Measurements from ENCODE around the gene KHK. TPM values are rescaled to one million over a fixed set of nuclear protein-coding genes. Genes with fewer than 3 reads are reported as not detected.

Gene KHK
- total RNA-seq, 1 donor from 2014 or later: 5.3 TPM

DNA sequence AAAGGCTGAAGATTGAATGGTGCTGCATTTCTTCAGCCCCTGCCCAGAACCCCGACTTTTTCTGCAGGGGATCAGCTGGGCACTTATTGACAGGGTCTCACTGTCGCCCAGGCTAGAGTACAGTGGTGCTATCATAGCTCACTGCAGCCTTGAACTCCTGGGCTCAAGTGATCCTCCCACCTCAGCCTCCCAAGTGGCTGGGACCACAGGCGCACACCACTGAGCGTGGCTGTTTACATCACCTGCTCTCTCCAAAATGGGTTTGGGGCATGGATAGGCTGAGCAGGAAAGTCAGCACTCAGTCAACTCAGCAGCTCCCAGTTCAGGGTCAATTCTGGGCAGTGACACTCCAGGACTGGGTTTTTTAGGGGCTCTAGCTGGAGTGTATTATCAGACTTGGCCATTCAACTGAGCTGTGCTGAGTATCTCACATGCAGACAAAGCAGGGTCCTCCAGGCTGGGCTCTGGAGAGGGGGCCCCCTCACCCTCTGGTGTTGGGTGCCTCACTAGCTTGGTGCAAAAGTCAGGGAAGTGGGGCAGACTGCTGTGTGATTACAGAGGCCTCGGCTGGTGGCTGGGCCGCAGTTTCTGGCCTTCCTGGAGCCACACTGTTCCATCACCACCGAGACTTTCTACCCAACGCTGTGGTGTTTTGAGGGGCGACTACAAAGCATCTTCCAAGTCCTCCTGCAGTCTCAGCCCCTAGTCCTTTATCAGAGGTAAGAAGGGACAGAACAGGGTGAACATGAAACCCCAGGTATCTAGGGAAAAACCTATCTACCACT is 41.5 kb downstream of the KHK start:
- DNase-seq: no peak
- TF ChIP-seq, protein P1, sequence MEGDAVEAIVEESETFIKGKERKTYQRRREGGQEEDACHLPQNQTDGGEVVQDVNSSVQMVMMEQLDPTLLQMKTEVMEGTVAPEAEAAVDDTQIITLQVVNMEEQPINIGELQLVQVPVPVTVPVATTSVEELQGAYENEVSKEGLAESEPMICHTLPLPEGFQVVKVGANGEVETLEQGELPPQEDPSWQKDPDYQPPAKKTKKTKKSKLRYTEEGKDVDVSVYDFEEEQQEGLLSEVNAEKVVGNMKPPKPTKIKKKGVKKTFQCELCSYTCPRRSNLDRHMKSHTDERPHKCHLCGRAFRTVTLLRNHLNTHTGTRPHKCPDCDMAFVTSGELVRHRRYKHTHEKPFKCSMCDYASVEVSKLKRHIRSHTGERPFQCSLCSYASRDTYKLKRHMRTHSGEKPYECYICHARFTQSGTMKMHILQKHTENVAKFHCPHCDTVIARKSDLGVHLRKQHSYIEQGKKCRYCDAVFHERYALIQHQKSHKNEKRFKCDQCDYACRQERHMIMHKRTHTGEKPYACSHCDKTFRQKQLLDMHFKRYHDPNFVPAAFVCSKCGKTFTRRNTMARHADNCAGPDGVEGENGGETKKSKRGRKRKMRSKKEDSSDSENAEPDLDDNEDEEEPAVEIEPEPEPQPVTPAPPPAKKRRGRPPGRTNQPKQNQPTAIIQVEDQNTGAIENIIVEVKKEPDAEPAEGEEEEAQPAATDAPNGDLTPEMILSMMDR (IDR thresholded peaks at IDR 0.05; ENCODE audit: partially characterized antibody, unreplicated experiment): no peak
- peaks cover 10% of the 10 kb centered on the region for H3K27me3 Mint-ChIP-seq (ENCODE audit: unreplicated experiment)
- no peaks in the 10 kb centered on the region for H3K9me3 Mint-ChIP-seq (ENCODE audit: unreplicated experiment)
- H3K27ac Mint-ChIP-seq (ENCODE audit: unreplicated experiment): no peak overlapping the region
- H3K4me3 Mint-ChIP-seq (ENCODE audit: unreplicated experiment): no peak overlapping the region
- H3K4me1 Mint-ChIP-seq (ENCODE audit: low read depth, unreplicated experiment): peaks cover 4% of the 10 kb centered on the region
- H3K36me3 Mint-ChIP-seq (ENCODE audit: unreplicated experiment): no peaks in the 10 kb centered on the region

DNA sequence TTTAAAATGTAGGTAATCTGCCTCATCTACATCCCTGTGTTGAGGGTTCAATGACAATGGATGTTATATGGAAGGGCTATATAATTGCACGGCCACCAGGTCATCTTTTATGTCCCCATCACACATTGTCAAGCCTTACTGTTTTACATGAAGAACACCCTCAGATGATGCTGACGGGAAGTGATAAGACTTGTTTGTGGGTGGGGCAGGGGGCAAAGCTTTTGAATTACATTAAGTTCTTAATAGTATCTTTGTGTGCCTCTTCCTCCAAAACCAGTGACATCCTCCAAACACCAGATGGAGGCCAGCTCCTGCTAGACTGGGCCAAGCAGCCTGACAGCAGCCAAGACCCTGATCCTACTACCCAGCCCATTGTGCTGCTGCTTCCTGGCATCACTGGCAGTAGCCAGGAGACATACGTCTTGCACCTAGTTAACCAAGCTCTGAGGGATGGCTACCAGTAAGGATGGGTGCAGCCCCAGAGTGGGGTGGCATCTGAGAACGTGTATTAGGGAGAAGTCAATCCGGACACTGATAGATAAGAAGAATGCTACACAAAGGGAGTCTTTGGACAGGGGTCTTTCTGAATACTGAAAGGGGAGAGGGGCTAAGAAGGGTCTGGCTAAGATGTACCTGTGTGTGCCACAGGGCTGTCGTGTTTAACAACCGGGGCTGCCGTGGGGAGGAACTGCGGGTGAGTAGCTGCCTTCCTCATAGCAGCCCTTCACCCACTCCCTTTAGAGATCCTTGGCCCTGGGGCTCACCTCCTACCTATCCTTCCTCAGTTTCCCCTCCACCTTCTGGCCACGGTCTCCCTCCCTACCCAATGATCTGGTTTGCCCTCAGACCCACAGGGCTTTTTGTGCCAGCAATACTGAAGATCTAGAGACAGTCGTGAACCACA is 42.3 kb downstream of the KHK start:
- TF ChIP-seq, protein P1 (IDR thresholded peaks at IDR 0.05; ENCODE audit: partially characterized antibody, unreplicated experiment): no peak
- H3K27ac Mint-ChIP-seq (ENCODE audit: unreplicated experiment): no peak overlapping the region

DNA sequence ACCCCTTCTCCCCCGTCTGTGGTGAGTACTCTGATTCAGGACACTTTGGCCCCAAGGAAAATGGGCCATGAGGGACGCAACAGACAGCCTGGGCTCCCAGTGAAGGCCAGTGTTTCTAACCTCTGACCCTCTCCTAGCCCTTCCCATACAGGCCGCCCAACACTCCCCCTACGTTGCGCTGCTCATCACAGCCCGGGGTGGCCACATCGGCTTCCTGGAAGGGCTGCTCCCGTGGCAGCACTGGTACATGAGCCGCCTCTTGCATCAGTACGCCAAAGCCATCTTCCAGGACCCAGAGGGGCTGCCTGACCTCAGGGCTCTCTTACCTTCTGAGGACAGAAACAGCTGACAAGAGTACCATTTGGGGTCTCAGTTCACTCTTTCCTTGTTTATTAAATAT is 43.8 kb downstream of the KHK start:
- Mint-ChIP-seq H3K27me3 (ENCODE audit: unreplicated experiment) (peaks cover 12% of the 10 kb centered on the region), H3K4me3 (ENCODE audit: unreplicated experiment) (no peak overlapping the region), H3K36me3 (ENCODE audit: unreplicated experiment) (no peaks in the 10 kb centered on the region)

More for the DNA sequence above, 42.3 kb downstream of the KHK start:
- Mint-ChIP-seq H3K4me3 (ENCODE audit: unreplicated experiment) (no peak overlapping the region), H3K4me1 (ENCODE audit: low read depth, unreplicated experiment) (peaks cover 8% of the 10 kb centered on the region), H3K27me3 (ENCODE audit: unreplicated experiment) (peaks cover 10% of the 10 kb centered on the region), H3K9me3 (ENCODE audit: unreplicated experiment) (peaks cover 3% of the 10 kb centered on the region), H3K36me3 (ENCODE audit: unreplicated experiment) (no peaks in the 10 kb centered on the region)
- no peak for DNase-seq

DNA sequence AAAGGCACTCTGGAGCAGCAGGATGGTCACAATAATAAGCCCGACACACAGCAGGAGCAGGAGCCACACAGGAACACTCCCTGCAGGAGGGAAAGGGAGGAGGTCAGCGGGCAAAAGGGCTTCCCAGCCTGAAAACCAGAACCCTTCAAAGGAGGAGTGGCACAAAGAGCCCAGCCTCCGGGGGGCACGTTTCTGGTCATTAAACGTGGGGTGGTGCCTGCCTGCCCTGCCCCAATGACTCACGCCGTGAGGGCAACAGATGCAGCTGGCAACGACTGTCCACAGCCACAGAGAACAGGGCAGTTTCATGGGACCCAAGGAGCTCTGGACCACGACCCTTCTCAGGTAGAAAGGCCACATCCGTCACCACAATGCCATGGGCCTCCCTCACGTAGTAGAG is 44.9 kb downstream of the KHK start:
- H3K4me1 Mint-ChIP-seq (ENCODE audit: low read depth, unreplicated experiment): peaks cover 8% of the 10 kb centered on the region
- TF ChIP-seq, protein P1 (IDR thresholded peaks at IDR 0.05; ENCODE audit: partially characterized antibody, unreplicated experiment): no peak

More for the DNA sequence above, 43.8 kb downstream of the KHK start:
- Mint-ChIP-seq H3K4me1 (ENCODE audit: low read depth, unreplicated experiment) (peaks cover 8% of the 10 kb centered on the region), H3K27ac (ENCODE audit: unreplicated experiment) (no peak overlapping the region), H3K9me3 (ENCODE audit: unreplicated experiment) (peaks cover 5% of the 10 kb centered on the region)
- DNase-seq: no peak
- TF ChIP-seq, protein P1 (IDR thresholded peaks at IDR 0.05; ENCODE audit: partially characterized antibody, unreplicated experiment): no peak

More for the DNA sequence above, 44.9 kb downstream of the KHK start:
- peaks cover 15% of the 10 kb centered on the region for H3K27me3 Mint-ChIP-seq (ENCODE audit: unreplicated experiment)
- no peaks in the 10 kb centered on the region for H3K36me3 Mint-ChIP-seq (ENCODE audit: unreplicated experiment)
- DNase-seq: no peak
- peaks cover 8% of the 10 kb centered on the region for H3K9me3 Mint-ChIP-seq (ENCODE audit: unreplicated experiment)
- no peak overlapping the region for H3K4me3 Mint-ChIP-seq (ENCODE audit: unreplicated experiment)
- H3K27ac Mint-ChIP-seq (ENCODE audit: unreplicated experiment): no peak overlapping the region
